Type B pancreatic cell (in vitro differentiated cells): ENCODE data around the gene AP1S1. TPM values are rescaled to one million over a fixed set of nuclear protein-coding genes. Genes with fewer than 3 reads are reported as not detected.

Experiments used
- DNase-seq: peaks from one replicate; pipeline ENCODE4 v3.0.0; 2021; ENCODE audit warnings: mixed read lengths; ENCODE audit not compliant: unreplicated experiment; ENCODE audit errors: extremely low spot score
- H3K27ac Mint-ChIP-seq: 2 replicates; pipeline ENCODE4 v1.8.0; 2021; ENCODE audit warnings: mild to moderate bottlenecking, mixed read lengths
- H3K27me3 Mint-ChIP-seq: 2 replicates; pipeline ENCODE4 v1.8.0; 2021; ENCODE audit warnings: mixed read lengths
- H3K36me3 Mint-ChIP-seq: 2 replicates; pipeline ENCODE4 v1.8.0; 2021; ENCODE audit warnings: mixed read lengths
- H3K4me1 Mint-ChIP-seq: one replicate; pipeline ENCODE4 v1.8.0; 2021; ENCODE audit warnings: mixed read lengths; ENCODE audit not compliant: unreplicated experiment
- H3K4me3 Mint-ChIP-seq: 2 replicates; pipeline ENCODE4 v1.8.0; 2021; ENCODE audit warnings: mild to moderate bottlenecking, mixed read lengths
- H3K9me3 Mint-ChIP-seq: 2 replicates; pipeline ENCODE4 v1.8.0; 2021; ENCODE audit warnings: mixed read lengths
- CTCF ChIP-seq: fragments of 200-600 bp; sonication (generic); conservative IDR thresholded peaks from 2 replicates; pipeline ENCODE4 v1.5.0; 2021; ENCODE audit warnings: antibody characterized with exemption, mild to moderate bottlenecking
- total RNA-seq: library from RNA; stranded (reverse); gene quantifications from 2 replicates; pipeline ENCODE4 v1.2.1, GENCODE V29; 2021; ENCODE audit warnings: low replicate concordance

Gene AP1S1
- total RNA-seq, 1 donor from 2014 or later = 59.8 TPM

DNA sequence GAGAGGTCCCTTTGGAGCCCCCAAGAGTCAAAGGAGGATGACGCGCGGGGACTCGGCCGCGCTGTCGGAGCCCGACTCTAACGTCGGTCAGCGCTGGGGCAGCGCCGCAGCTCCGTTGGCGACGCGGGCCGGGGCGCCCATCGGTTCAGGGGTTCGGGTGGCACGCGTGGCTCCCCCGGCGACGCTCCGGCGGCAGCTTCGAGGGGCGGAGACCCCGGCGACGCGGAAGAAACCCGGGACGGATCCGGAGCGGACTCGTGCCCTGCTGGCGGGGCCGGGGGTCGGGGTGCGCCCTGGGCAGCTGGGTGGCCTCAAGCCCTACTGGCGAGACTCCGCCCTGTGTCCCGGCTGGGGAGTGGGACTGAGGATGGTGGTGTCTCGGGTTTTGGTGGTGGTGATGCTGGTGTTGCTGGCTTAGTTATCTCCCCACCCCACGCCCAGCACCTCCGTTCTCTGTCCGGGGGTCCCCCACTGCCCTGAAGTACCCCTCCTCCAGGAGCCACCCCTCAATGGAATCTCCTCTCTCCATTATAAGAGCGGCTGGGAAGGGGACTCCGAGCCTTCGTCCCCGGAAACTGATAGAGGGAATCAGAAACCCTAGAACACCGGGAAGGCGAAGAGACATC, 26.0 kb downstream of the AP1S1 start, which contains the start of gene NAT16:
Gene NAT16, minus strand, starts transcription at position 164 of the 626 bp plus-strand sequence. CDS start 5,486 bp downstream, outside the sequence.
- Mint-ChIP-seq H3K27me3 (peaks cover 74% of the 10 kb centered on the region), H3K4me1 (peaks cover 13% of the 10 kb centered on the region), H3K27ac (peak within 1 kb of the TSS; percentile 70), H3K4me3 (peak within 1 kb of the TSS; percentile 71), H3K36me3 (no peaks in the 10 kb centered on the region), H3K9me3 (peaks cover 8% of the 10 kb centered on the region)
- TF ChIP-seq CTCF = no peak
- DNase-seq = no peak

- Mint-ChIP-seq H3K36me3 (no peaks in the 10 kb centered on the region), H3K9me3 (peaks cover 8% of the 10 kb centered on the region), H3K27me3 (peaks cover 46% of the 10 kb centered on the region), H3K27ac (no peak overlapping the region), H3K4me3 (no peak overlapping the region), H3K4me1 (peaks cover 8% of the 10 kb centered on the region)
- no peak for TF ChIP-seq CTCF
- no peak for DNase-seq
These were observed 31.1 kb downstream of the AP1S1 start for GRCh38 chr7:101185258-101185839.

- H3K27me3 Mint-ChIP-seq = peaks cover 38% of the 10 kb centered on the region
- no peaks in the 10 kb centered on the region for H3K36me3 Mint-ChIP-seq
- no peak overlapping the region for H3K4me3 Mint-ChIP-seq
- no peak for DNase-seq
- H3K27ac Mint-ChIP-seq = no peak overlapping the region
- TF ChIP-seq CTCF = no peak
- peaks cover 8% of the 10 kb centered on the region for H3K4me1 Mint-ChIP-seq
- peaks cover 8% of the 10 kb centered on the region for H3K9me3 Mint-ChIP-seq
These were observed 31.9 kb downstream of the AP1S1 start for GRCh38 chr7:101186194-101186593.

DNA sequence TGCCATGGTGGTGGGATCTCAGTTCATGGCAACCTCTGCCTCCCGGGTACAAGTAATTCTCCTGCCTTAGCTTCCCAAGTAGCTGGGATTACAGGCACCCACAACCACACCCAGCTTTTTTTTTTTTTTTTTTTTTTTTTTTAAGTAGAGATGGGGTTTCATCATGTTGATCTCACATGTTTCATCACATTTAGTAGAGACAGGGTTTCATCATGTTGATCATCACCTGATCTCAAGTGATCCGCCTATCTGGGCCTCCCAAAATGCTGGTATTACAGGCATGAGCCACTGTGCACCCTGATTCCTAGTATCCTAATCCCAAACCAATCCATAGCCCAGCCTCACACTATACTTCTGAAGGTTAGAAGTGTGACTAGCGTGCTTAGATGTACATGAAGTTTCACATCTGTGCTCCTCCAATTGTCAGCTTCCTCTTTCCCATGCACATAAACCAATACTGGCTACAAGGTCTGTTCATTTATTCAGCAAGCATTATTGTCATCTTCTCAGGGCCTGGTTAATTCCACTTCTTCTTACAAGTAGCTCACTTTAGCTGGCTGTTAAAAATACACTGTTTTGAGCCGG, 32.7 kb downstream of the AP1S1 start:
- H3K9me3 Mint-ChIP-seq = peaks cover 8% of the 10 kb centered on the region
- no peak for TF ChIP-seq CTCF
- no peak overlapping the region for H3K27ac Mint-ChIP-seq
- DNase-seq = no peak
- no peak overlapping the region for H3K4me3 Mint-ChIP-seq
- H3K27me3 Mint-ChIP-seq = peaks cover 39% of the 10 kb centered on the region
- H3K36me3 Mint-ChIP-seq = no peaks in the 10 kb centered on the region
- H3K4me1 Mint-ChIP-seq = peaks cover 8% of the 10 kb centered on the region

DNA sequence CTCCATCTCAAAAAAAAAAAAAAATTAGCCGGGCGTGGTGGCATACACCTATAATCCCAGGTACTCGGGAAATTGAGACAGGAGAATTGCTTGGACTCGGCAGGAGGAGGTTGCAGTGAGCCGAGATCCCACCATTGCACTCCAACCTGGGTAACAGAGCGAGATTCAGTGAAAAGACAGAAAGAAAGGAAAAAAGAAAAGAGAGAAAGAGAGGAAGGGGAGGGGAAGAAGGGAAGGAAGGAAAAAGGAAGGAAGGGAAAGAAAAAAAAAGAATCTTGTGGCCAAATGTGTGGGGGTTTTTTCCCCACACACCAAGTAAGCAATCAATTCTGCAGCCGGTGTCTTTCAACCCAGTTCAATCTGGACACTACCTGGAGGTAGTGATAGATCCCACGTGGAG, 34.8 kb downstream of the AP1S1 start:
- no peak for DNase-seq
- no peak for TF ChIP-seq CTCF
- H3K4me1 Mint-ChIP-seq = no peaks in the 10 kb centered on the region
- no peak overlapping the region for H3K27ac Mint-ChIP-seq
- no peaks in the 10 kb centered on the region for H3K9me3 Mint-ChIP-seq
- no peak overlapping the region for H3K4me3 Mint-ChIP-seq
- H3K36me3 Mint-ChIP-seq = no peaks in the 10 kb centered on the region
- H3K27me3 Mint-ChIP-seq = peaks cover 35% of the 10 kb centered on the region
